ENCODE results near the gene FHIT.

- TF ChIP-seq CTCF (conservative IDR thresholded peaks at IDR 0.05; ENCODE audit: low read depth, low read length) (no peak), MXI1 (IDR thresholded peaks at IDR 0.05; ENCODE audit: borderline replicate concordance, low read depth, low read length) (no peak), BHLHE40 (IDR thresholded peaks at IDR 0.05; ENCODE audit: low read depth, low read length) (no peak), RFX5 (IDR thresholded peaks at IDR 0.05; ENCODE audit: low read depth, low read length) (no peak), MAZ (IDR thresholded peaks at IDR 0.05; ENCODE audit: borderline replicate concordance, low read depth, low read length) (no peak), USF2 (IDR thresholded peaks at IDR 0.05; ENCODE audit: low read depth, low read length) (no peak), CHD1 (IDR thresholded peaks at IDR 0.05; ENCODE audit: low read depth, low read length) (no peak), CEBPB (IDR thresholded peaks at IDR 0.05; ENCODE audit: low read depth, low read length) (no peak), POLR2A (IDR thresholded peaks at IDR 0.05; ENCODE audit: low read depth, low read length) (no peak), ELK1 (IDR thresholded peaks at IDR 0.05; ENCODE audit: borderline replicate concordance, low read depth, low read length) (no peak), RAD21 (IDR thresholded peaks at IDR 0.05; ENCODE audit: low read length) (no peak)
Observed at GRCh38 chr3:61052851-61053250, 198.4 kb downstream of the FHIT start.
